ENCODE measurements around the gene ITGA8. TPM values are rescaled to one million over a fixed set of nuclear protein-coding genes. Genes with fewer than 3 reads are reported as not detected.

ITGA8 gene
- polyA plus RNA-seq, 4 donors, result 0.81 to 13.7 (median 2.6) TPM; not detected in 1

DNA sequence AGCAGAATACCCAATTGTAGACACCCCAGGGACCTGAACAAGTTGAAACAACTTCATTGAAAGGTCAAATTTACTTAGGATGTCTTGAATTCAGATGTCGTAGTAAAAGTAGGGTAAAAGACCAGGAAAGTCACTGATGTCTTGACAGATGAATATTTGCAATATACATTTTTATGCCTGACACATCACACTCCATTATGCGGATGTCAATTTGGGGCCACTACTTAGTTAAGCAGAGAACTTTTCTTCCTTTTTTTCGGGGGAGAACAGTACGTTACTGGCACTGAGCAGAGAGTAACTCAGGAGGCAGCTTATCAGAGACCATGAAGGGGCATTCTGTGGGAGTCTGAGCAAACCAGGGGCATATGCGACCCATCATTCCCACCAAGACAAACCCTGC, 4.9 kb downstream of the ITGA8 start:
- Histone ChIP-seq H3K27ac (ENCODE audit: low read depth in 1 of 3, low read length in 2 of 3) (no peak overlapping the region), H3K9me3 (ENCODE audit: control insufficient read depth in 2 of 2, insufficient read depth in 1 of 2, low read depth in 1 of 2, low read length in 1 of 2) (no peaks in the 10 kb centered on the region), H3K27me3 (ENCODE audit: control insufficient read depth in 3 of 3, insufficient read depth in 3 of 3, low read length in 3 of 3) (peaks cover 3 to 14% (median 9%) of the 10 kb centered on the region in 3 donors), H3K36me3 (ENCODE audit: control insufficient read depth in 3 of 3, insufficient read depth in 2 of 3, low read depth in 1 of 3, low read length in 3 of 3) (no peaks in the 10 kb centered on the region), H3K4me3 (ENCODE audit: low read depth in 1 of 3, low read length in 3 of 3) (no peak overlapping the region), H3K4me1 (ENCODE audit: control insufficient read depth in 3 of 3, insufficient read depth in 2 of 3, low read depth in 1 of 3, low read length in 2 of 3) (no peaks in the 10 kb centered on the region)
- FAIRE-seq (no peak), DNase-seq (no peak)
- WGBS, 3 donors, result 77 to 88% (median 83%) methylated on average over 5 of the region's 5 CpGs

DNA sequence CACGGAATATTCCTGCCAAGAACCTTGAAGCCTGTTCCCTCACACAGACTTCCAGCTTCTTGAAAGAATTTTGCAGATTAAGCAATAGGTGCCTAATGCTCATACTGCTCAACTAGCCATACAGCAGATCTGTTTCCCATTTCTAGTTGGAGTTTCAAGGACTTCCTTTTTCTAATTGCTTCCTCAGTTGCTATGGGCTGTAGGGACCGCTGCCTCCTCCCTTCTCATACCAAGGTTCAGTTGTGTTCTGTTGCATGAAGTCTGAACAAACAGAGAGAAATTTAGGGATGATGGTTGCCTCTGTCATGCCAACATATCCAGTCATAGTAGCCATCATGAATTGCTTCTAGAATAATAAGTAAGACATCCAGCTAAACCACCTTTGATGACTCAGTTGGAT, 6.8 kb downstream of the ITGA8 start:
- Histone ChIP-seq H3K4me3 (ENCODE audit: low read depth in 1 of 3, low read length in 3 of 3) (no peak overlapping the region), H3K4me1 (ENCODE audit: control insufficient read depth in 3 of 3, insufficient read depth in 2 of 3, low read depth in 1 of 3, low read length in 2 of 3) (no peaks in the 10 kb centered on the region), H3K27me3 (ENCODE audit: control insufficient read depth in 3 of 3, insufficient read depth in 3 of 3, low read length in 3 of 3) (peaks cover 0 to 2% (median 0%) of the 10 kb centered on the region in 3 donors), H3K27ac (ENCODE audit: low read depth in 1 of 3, low read length in 2 of 3) (no peak overlapping the region), H3K36me3 (ENCODE audit: control insufficient read depth in 3 of 3, insufficient read depth in 2 of 3, low read depth in 1 of 3, low read length in 3 of 3) (no peaks in the 10 kb centered on the region), H3K9me3 (ENCODE audit: control insufficient read depth in 2 of 2, insufficient read depth in 1 of 2, low read depth in 1 of 2, low read length in 1 of 2) (no peaks in the 10 kb centered on the region)
- 60 to 83% (median 72%) methylated on average over 2 of the region's 2 CpGs for WGBS, 3 donors
- no peak for FAIRE-seq
- DNase-seq, result no peak

DNA sequence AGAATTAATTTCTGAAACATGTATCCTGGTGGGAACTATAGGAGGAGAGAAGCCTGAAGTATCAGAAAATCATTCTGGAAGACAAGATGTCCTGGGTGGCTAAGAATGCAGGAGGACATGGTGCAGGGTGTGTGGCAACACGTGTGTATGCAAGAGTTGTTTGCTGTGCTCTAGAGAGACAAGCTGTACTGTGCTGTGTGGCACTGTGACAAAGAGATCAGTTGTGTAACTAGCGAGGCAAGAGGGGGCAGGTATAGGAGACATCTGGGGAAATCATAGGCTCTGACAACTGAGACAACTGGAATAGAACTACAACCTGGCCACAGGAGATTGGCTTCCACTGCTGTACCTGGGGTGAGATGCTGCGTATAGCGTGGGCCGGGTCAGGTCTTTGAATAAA, 9.3 kb downstream of the ITGA8 start:
- peaks cover 0 to 2% (median 0%) of the 10 kb centered on the region in 3 donors for H3K27me3 ChIP-seq (ENCODE audit: control insufficient read depth in 3 of 3, insufficient read depth in 3 of 3, low read length in 3 of 3)
- FAIRE-seq, result no peak
- 77 to 84% (median 78%) methylated on average over 5 of the region's 5 CpGs for WGBS, 3 donors

DNA sequence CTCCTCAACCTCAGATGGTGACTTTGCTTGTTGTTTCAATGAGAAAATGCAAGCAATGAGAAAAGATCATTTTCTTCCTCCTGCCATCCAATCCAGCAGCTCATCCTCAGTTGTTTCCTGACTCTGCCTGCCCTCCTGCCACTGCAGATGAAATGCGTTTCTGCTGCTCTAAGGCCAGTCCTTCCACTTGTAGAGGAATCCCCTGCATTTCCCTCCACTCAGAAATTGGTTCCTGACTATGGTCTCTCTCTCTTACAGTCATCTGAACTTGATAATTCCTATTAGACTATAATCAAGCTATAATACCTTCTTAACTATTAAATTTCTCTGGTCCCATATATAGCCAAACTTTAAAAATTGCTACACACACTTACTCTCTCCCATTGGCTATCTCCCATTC, 14.4 kb downstream of the ITGA8 start:
- H3K9me3 ChIP-seq (ENCODE audit: control insufficient read depth in 2 of 2, insufficient read depth in 1 of 2, low read depth in 1 of 2, low read length in 1 of 2), result no peaks in the 10 kb centered on the region
- no peak overlapping the region for H3K27ac ChIP-seq (ENCODE audit: low read depth in 1 of 3, low read length in 2 of 3)
- FAIRE-seq (no peak), DNase-seq (no peak)
- no peaks in the 10 kb centered on the region for H3K36me3 ChIP-seq (ENCODE audit: control insufficient read depth in 3 of 3, insufficient read depth in 2 of 3, low read depth in 1 of 3, low read length in 3 of 3)
- no peak overlapping the region for H3K4me3 ChIP-seq (ENCODE audit: low read depth in 1 of 3, low read length in 3 of 3)
- H3K4me1 ChIP-seq (ENCODE audit: control insufficient read depth in 3 of 3, insufficient read depth in 2 of 3, low read depth in 1 of 3, low read length in 2 of 3), result no peaks in the 10 kb centered on the region
- WGBS, 3 donors, result 84 to 92% (median 90%) methylated on average over 1 of the region's 1 CpG
- H3K27me3 ChIP-seq (ENCODE audit: control insufficient read depth in 3 of 3, insufficient read depth in 3 of 3, low read length in 3 of 3), result no peaks in the 10 kb centered on the region

More for the DNA sequence above, 9.3 kb downstream of the ITGA8 start:
- Histone ChIP-seq H3K36me3 (ENCODE audit: control insufficient read depth in 3 of 3, insufficient read depth in 2 of 3, low read depth in 1 of 3, low read length in 3 of 3) (no peaks in the 10 kb centered on the region), H3K4me3 (ENCODE audit: low read depth in 1 of 3, low read length in 3 of 3) (no peak overlapping the region), H3K9me3 (ENCODE audit: control insufficient read depth in 2 of 2, insufficient read depth in 1 of 2, low read depth in 1 of 2, low read length in 1 of 2) (no peaks in the 10 kb centered on the region), H3K27ac (ENCODE audit: low read depth in 1 of 3, low read length in 2 of 3) (no peak overlapping the region), H3K4me1 (ENCODE audit: control insufficient read depth in 3 of 3, insufficient read depth in 2 of 3, low read depth in 1 of 3, low read length in 2 of 3) (no peaks in the 10 kb centered on the region)
- no peak for DNase-seq

DNA sequence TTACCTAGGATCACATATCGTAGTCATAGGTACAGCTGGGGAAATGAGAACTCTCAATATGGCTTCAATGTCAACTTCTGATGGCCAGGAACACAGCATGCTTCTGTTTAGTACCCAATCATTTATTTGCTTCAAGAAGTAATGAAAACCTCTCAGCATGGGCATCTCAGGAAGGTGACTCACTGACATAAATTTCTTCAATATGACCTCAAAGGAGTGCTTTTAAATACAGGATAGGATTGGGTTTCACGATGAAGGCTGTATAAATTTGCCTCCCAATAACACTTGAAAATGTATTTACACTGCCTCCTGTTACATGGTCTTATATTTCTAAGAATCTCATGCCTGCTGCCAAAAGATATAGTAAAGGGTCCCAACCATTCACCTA, 15.1 kb downstream of the ITGA8 start:
- H3K4me3 ChIP-seq (ENCODE audit: low read depth in 1 of 3, low read length in 3 of 3), result no peak overlapping the region
- FAIRE-seq (no peak), DNase-seq (no peak)
- WGBS, 3 donors, result 71 to 83% (median 74%) methylated on average over 2 of the region's 2 CpGs
- H3K27me3 ChIP-seq (ENCODE audit: control insufficient read depth in 3 of 3, insufficient read depth in 3 of 3, low read length in 3 of 3), result no peaks in the 10 kb centered on the region
- H3K4me1 ChIP-seq (ENCODE audit: control insufficient read depth in 3 of 3, insufficient read depth in 2 of 3, low read depth in 1 of 3, low read length in 2 of 3), result no peaks in the 10 kb centered on the region
- H3K9me3 ChIP-seq (ENCODE audit: control insufficient read depth in 2 of 2, insufficient read depth in 1 of 2, low read depth in 1 of 2, low read length in 1 of 2), result no peaks in the 10 kb centered on the region
- no peak overlapping the region for H3K27ac ChIP-seq (ENCODE audit: low read depth in 1 of 3, low read length in 2 of 3)
- H3K36me3 ChIP-seq (ENCODE audit: control insufficient read depth in 3 of 3, insufficient read depth in 2 of 3, low read depth in 1 of 3, low read length in 3 of 3), result no peaks in the 10 kb centered on the region

DNA sequence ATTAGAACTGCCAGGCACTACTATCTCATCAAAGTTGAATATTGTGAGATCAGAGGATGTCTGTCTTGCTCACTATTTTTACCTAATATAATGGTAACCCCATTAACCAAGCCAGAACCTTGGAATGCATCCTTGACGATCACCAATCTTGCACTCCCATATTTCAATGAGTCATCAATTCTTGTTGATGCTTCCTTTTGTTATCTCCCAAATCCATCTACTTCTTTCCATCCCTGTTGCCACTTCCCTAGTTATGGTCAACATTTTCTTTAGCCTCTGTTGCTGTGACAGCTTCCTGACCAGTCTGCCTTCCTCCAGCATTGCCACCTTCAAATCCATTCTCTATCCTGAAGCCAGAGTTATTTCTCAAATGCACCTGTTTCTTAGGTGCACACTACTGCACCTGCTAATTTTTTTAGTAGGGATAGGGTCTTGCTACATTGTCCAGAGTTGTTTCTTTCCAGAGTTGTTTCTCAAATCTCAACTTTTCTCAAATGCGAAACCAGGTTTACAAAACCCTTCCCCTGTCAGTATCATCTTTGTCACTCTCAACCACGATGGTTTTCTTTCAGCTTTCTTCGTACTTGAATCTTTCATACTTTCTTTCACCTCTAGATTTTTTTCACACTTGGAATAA, 15.7 kb downstream of the ITGA8 start:
- DNase-seq (no peak), FAIRE-seq (no peak)
- Histone ChIP-seq H3K36me3 (ENCODE audit: control insufficient read depth in 3 of 3, insufficient read depth in 2 of 3, low read depth in 1 of 3, low read length in 3 of 3) (no peaks in the 10 kb centered on the region), H3K27ac (ENCODE audit: low read depth in 1 of 3, low read length in 2 of 3) (no peak overlapping the region), H3K9me3 (ENCODE audit: control insufficient read depth in 2 of 2, insufficient read depth in 1 of 2, low read depth in 1 of 2, low read length in 1 of 2) (no peaks in the 10 kb centered on the region), H3K27me3 (ENCODE audit: control insufficient read depth in 3 of 3, insufficient read depth in 3 of 3, low read length in 3 of 3) (no peaks in the 10 kb centered on the region), H3K4me3 (ENCODE audit: low read depth in 1 of 3, low read length in 3 of 3) (no peak overlapping the region), H3K4me1 (ENCODE audit: control insufficient read depth in 3 of 3, insufficient read depth in 2 of 3, low read depth in 1 of 3, low read length in 2 of 3) (no peaks in the 10 kb centered on the region)
- 77 to 89% (median 80%) methylated on average over 4 of the region's 4 CpGs for WGBS, 3 donors

DNA sequence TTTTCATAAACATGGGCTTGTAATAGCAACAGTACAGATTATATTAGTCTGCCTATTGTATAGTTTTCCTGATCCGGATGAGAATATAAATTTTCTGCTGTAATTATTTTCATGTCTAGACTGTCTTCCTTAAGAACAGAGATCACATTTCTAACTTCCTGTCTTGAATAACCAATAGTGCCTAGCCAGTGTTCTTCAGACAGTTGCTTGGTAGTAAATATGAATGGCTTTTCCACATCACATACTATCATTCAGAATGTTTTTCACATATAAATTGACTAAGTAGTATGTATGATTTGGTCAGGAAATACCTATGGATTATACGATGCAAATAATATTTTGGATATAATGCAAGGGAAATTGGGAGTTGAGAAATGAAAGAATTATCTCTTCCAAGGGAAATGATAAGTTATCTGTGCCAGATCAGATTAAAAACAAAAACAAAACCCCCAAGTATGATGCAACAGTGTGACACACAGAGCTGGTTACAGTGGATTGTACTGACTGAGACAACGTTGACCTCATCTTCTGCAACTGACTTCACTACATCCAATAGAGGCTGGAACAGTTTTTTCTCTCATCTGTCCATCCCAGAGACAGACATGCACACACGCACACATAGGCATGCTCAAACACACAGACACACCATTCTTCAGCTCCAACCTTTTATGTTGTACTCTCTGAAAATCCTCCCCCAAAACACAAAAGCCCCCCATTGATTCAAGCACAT, 16.4 kb downstream of the ITGA8 start:
- H3K9me3 ChIP-seq (ENCODE audit: control insufficient read depth in 2 of 2, insufficient read depth in 1 of 2, low read depth in 1 of 2, low read length in 1 of 2), result no peaks in the 10 kb centered on the region
- 71 to 77% (median 75%) methylated on average over 4 of the region's 4 CpGs for WGBS, 3 donors
- H3K27ac ChIP-seq (ENCODE audit: low read depth in 1 of 3, low read length in 2 of 3), result no peak overlapping the region

DNA sequence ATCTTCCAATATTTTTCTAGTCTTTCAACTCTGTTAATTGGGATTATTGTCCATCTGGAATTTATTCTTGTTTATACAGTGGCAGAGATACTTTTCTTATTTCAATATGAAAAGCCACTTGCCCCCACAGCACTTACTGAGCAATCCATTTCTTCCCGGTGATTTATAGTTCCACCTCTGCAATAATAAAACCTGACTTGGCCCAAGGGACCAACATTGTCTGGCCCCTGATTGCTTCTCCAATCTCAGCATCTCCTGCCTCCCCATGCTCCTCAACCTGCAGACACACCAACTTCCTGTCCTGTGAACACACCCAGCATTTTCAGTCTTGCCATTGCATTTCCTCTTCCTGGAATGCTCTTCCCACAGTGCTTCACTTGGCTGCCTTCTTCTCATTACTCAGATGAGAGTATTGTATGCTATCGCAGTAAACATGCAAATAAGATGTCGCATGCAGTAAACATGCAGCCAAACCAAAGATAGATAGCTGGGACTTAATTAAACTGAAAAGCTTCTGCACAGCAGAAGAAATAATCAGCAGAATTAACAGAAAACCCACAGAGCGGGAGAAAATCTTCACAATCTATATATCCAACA, 19.5 kb downstream of the ITGA8 start:
- 84 to 90% (median 88%) methylated on average over 4 of the region's 4 CpGs for WGBS, 3 donors
- H3K9me3 ChIP-seq (ENCODE audit: control insufficient read depth in 2 of 2, insufficient read depth in 1 of 2, low read depth in 1 of 2, low read length in 1 of 2), result peaks cover 0 to 3% of the 10 kb centered on the region in 2 donors
- FAIRE-seq (no peak), DNase-seq (no peak)
- H3K36me3 ChIP-seq (ENCODE audit: control insufficient read depth in 3 of 3, insufficient read depth in 2 of 3, low read depth in 1 of 3, low read length in 3 of 3), result no peaks in the 10 kb centered on the region
- H3K4me1 ChIP-seq (ENCODE audit: control insufficient read depth in 3 of 3, insufficient read depth in 2 of 3, low read depth in 1 of 3, low read length in 2 of 3), result no peaks in the 10 kb centered on the region
- H3K4me3 ChIP-seq (ENCODE audit: low read depth in 1 of 3, low read length in 3 of 3), result no peak overlapping the region
- no peak overlapping the region for H3K27ac ChIP-seq (ENCODE audit: low read depth in 1 of 3, low read length in 2 of 3)
- H3K27me3 ChIP-seq (ENCODE audit: control insufficient read depth in 3 of 3, insufficient read depth in 3 of 3, low read length in 3 of 3), result no peaks in the 10 kb centered on the region

More for the DNA sequence above, 16.4 kb downstream of the ITGA8 start:
- no peaks in the 10 kb centered on the region for H3K4me1 ChIP-seq (ENCODE audit: control insufficient read depth in 3 of 3, insufficient read depth in 2 of 3, low read depth in 1 of 3, low read length in 2 of 3)
- no peak for FAIRE-seq
- H3K4me3 ChIP-seq (ENCODE audit: low read depth in 1 of 3, low read length in 3 of 3), result no peak overlapping the region
- H3K36me3 ChIP-seq (ENCODE audit: control insufficient read depth in 3 of 3, insufficient read depth in 2 of 3, low read depth in 1 of 3, low read length in 3 of 3), result no peaks in the 10 kb centered on the region
- H3K27me3 ChIP-seq (ENCODE audit: control insufficient read depth in 3 of 3, insufficient read depth in 3 of 3, low read length in 3 of 3), result no peaks in the 10 kb centered on the region
- no peak for DNase-seq

Measured in small intestine (tissue), 7 donors.